HepG2 (cell line): ENCODE measurements around the gene PPP4R3A. TPM values are rescaled to one million over a fixed set of nuclear protein-coding genes. Genes with fewer than 3 reads are reported as not detected.
A peak's percentile ranks its signal among the peaks of the same experiment; 100 is the strongest.

ENCODE experiments used
- DMAP1 ChIP-seq: IDR thresholded peaks from 2 replicates; pipeline ENCODE4 v1.6.1; 2016
- HDAC2 ChIP-seq: sonication (generic); formaldehyde crosslinking; IDR thresholded peaks from 2 replicates; pipeline ENCODE4 v1.4.0; 2020; ENCODE audit warnings: missing genetic modification reagents
- MAF1 ChIP-seq: sonication (generic); formaldehyde crosslinking; IDR thresholded peaks from 2 replicates; pipeline ENCODE4 v1.5.0; 2020; ENCODE audit warnings: missing genetic modification reagents, borderline replicate concordance
- MEIS1 ChIP-seq: sonication (generic); formaldehyde crosslinking; IDR thresholded peaks from 2 replicates; pipeline ENCODE4 v1.9.0; 2021; ENCODE audit warnings: mild to moderate bottlenecking, missing genetic modification reagents, moderate library complexity, borderline replicate concordance
- MIXL1 ChIP-seq: IDR thresholded peaks from 2 replicates; pipeline ENCODE4 v1.6.1; 2016
- MTF2 ChIP-seq: sonication (generic); formaldehyde crosslinking; IDR thresholded peaks from 2 replicates; pipeline ENCODE4 v1.5.0; 2020; ENCODE audit warnings: missing genetic modification reagents, borderline replicate concordance
- NFE2 ChIP-seq: sonication (generic); formaldehyde crosslinking; IDR thresholded peaks from 2 replicates; pipeline ENCODE4 v1.4.0; 2020; ENCODE audit warnings: missing genetic modification reagents
- SOX5 ChIP-seq: IDR thresholded peaks from 2 replicates; pipeline ENCODE4 v1.6.1; 2016; ENCODE audit warnings: borderline replicate concordance
- ZEB1 ChIP-seq: IDR thresholded peaks from 2 replicates; pipeline ENCODE4 v1.6.1; 2012; ENCODE audit warnings: mild to moderate bottlenecking, low read depth, inconsistent platforms; ENCODE audit not compliant: insufficient replicate concordance
- ZHX2 ChIP-seq, 2 experiments: sonication (generic) in 1 of 2; formaldehyde crosslinking in 1 of 2; IDR thresholded peaks; 2 replicates each; pipeline versions ENCODE4 v1.6.1 to v1.9.0; 2014 to 2022; ENCODE audit warnings: antibody characterized with exemption in 1 of 2, borderline replicate concordance in 1 of 2, inconsistent platforms in 1 of 2, low read depth in 1 of 2, missing genetic modification reagents in 1 of 2
- ZNF230 ChIP-seq: sonication (generic); formaldehyde crosslinking; IDR thresholded peaks from 2 replicates; pipeline ENCODE4 v1.4.0; 2020; ENCODE audit warnings: mild to moderate bottlenecking, missing genetic modification reagents
- ZNF512 ChIP-seq: sonication (generic); formaldehyde crosslinking; IDR thresholded peaks from 2 replicates; pipeline ENCODE4 v1.4.0; 2020; ENCODE audit warnings: mild to moderate bottlenecking, missing genetic modification reagents
- ZNF607 ChIP-seq: sonication (generic); formaldehyde crosslinking; IDR thresholded peaks from 2 replicates; pipeline ENCODE4 v1.5.1; 2020; ENCODE audit warnings: missing genetic modification reagents, mild to moderate bottlenecking, borderline replicate concordance
- ZNF7 ChIP-seq: IDR thresholded peaks from 2 replicates; pipeline ENCODE4 v1.6.1; 2016; ENCODE audit warnings: missing biosample characterization, missing genetic modification reagents
- ZNF709 ChIP-seq: sonication (generic); formaldehyde crosslinking; IDR thresholded peaks from 2 replicates; pipeline ENCODE4 v1.5.0; 2020; ENCODE audit warnings: mild to moderate bottlenecking, missing genetic modification reagents
- ZNF746 ChIP-seq: sonication (generic); formaldehyde crosslinking; IDR thresholded peaks from 2 replicates; pipeline ENCODE4 v1.8.0; 2022; ENCODE audit warnings: mild to moderate bottlenecking, missing genetic modification reagents
- ZNF773 ChIP-seq: sonication (generic); formaldehyde crosslinking; IDR thresholded peaks from 2 replicates; pipeline ENCODE4 v1.4.0; 2020; ENCODE audit warnings: missing genetic modification reagents, borderline replicate concordance
- ZNF839 ChIP-seq: sonication (generic); formaldehyde crosslinking; IDR thresholded peaks from 2 replicates; pipeline ENCODE4 v1.4.0; 2020; ENCODE audit warnings: missing genetic modification reagents, mild to moderate bottlenecking, borderline replicate concordance
- ZNF850 ChIP-seq: sonication (generic); formaldehyde crosslinking; conservative IDR thresholded peaks from 2 replicates; pipeline ENCODE4 v1.9.0; 2021; ENCODE audit warnings: mild to moderate bottlenecking, missing genetic modification reagents
- polyA plus RNA-seq, 8 experiments: library from polyadenylated mRNA; depleted of rRNA in 3 of 8; stranded (reverse) in 7 of 8; unstranded in 1 of 8; fragments of >200 nt; fragmentation: Illumina TruSeq in 4 of 8; extraction: Trizol in 4 of 8; gene quantifications; 2 replicates each; pipeline versions ENCODE4 v1.2.1 to v1.2.3, GENCODE V29; 2011 to 2016; ENCODE audit warnings: low read depth in 4 of 8, missing spikeins in 1 of 8, mixed read lengths in 1 of 8; ENCODE audit not compliant: insufficient read depth in 1 of 8
- total RNA-seq, 5 experiments: library from RNA; depleted of rRNA; stranded (reverse); fragments of >200 nt; fragmentation: Illumina TruSeq; extraction: Trizol; gene quantifications; 2 replicates each; pipeline ENCODE4 v1.2.3, GENCODE V29; 2016; ENCODE audit warnings: low read depth in 1 of 5
- TF ChIP-seq, protein P1 (sequence below): fragments of 450-650 bp; IDR thresholded peaks from 2 replicates; pipeline ENCODE4 v1.6.1; 2017

PPP4R3A gene
- total and polyA plus RNA-seq, 2 of the 13 experiments (the other 11 are each of a cell fraction or from before 2014, with no cell fraction given), result 22.5 to 57.4 TPM

- no peak for TF ChIP-seq ZNF850
- 0 out of 2 replicates have a peak, but pooled peaks have one; percentile 16 for TF ChIP-seq SOX5 (CRISPR knock-in tag)
- TF ChIP-seq MAF1, result 0 out of 2 replicates have a peak, but pooled peaks have one; percentile 2
- TF ChIP-seq, protein P1, sequence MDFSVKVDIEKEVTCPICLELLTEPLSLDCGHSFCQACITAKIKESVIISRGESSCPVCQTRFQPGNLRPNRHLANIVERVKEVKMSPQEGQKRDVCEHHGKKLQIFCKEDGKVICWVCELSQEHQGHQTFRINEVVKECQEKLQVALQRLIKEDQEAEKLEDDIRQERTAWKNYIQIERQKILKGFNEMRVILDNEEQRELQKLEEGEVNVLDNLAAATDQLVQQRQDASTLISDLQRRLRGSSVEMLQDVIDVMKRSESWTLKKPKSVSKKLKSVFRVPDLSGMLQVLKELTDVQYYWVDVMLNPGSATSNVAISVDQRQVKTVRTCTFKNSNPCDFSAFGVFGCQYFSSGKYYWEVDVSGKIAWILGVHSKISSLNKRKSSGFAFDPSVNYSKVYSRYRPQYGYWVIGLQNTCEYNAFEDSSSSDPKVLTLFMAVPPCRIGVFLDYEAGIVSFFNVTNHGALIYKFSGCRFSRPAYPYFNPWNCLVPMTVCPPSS, result no peak
- TF ChIP-seq MEIS1 (CRISPR knock-in tag), result no peak
- TF ChIP-seq ZNF607 (CRISPR knock-in tag), result no peak
- TF ChIP-seq MIXL1 (CRISPR knock-in tag), result no peak; the same call in 1 of the 2 replicates
- TF ChIP-seq HDAC2 (CRISPR knock-in tag), result no peak; the same call in none of the 2 replicates
- TF ChIP-seq ZNF512 (CRISPR knock-in tag), result no peak
- peak; percentile 89; the same call in 1 of the 2 replicates for TF ChIP-seq ZNF230 (CRISPR knock-in tag)
- TF ChIP-seq MTF2, result no peak
- TF ChIP-seq ZNF746 (CRISPR knock-in tag), result 0 out of 2 replicates have a peak, but pooled peaks have one; percentile 24
- TF ChIP-seq ZNF839 (CRISPR knock-in tag), result no peak
- TF ChIP-seq ZNF773 (CRISPR knock-in tag), result no peak
- TF ChIP-seq ZEB1, result no peak
- TF ChIP-seq ZNF7 (CRISPR knock-in tag), result no peak
- TF ChIP-seq ZNF709 (CRISPR knock-in tag), result 0 out of 2 replicates have a peak, but pooled peaks have one; percentile 12
- peak; percentile 94 for TF ChIP-seq DMAP1
- TF ChIP-seq NFE2, result no peak
- no peak for TF ChIP-seq ZHX2 (IDR thresholded peaks at IDR 0.05; ENCODE audit: low read depth)
- 0 out of 2 replicates have a peak, but pooled peaks have one; percentile 5 for TF ChIP-seq ZHX2 (CRISPR knock-in tag; IDR thresholded peaks at IDR 0.05; ENCODE audit: borderline replicate concordance)
Measured at GRCh38 chr14:91418387-91419043, 91.6 kb downstream of the PPP4R3A start (continued).
